ENCODE data around the gene UBE2D3.

DNA sequence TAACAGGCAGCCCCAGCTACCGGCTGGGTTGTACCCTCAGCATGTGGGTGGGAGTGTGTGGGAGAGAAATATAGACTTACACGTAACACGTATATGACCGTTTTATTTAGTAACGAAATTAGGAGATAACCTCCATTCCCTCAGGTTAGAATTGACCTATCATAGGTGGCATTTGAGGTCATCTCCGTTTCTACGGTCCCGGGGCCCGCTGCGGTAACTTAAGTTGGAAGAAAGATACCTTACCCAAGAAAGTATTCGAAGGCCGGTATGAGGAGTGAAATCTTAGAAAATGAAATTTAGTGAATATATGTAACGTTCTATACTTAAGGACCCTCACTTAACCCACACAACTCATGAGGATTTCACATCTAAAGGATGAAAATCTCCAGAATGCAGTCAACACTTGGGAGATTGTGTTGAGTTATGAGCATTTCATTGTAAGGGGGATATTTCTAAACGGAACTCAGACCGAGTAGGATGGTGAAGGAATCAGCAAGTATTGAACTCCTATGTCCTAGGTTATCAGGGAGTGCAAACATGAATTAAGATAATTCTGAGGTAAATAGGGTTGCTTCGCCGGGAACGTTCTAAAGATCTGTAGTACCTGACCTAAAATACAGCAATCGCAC, 42.3 kb upstream of the UBE2D3 start:
- TF ChIP-seq, protein P1, sequence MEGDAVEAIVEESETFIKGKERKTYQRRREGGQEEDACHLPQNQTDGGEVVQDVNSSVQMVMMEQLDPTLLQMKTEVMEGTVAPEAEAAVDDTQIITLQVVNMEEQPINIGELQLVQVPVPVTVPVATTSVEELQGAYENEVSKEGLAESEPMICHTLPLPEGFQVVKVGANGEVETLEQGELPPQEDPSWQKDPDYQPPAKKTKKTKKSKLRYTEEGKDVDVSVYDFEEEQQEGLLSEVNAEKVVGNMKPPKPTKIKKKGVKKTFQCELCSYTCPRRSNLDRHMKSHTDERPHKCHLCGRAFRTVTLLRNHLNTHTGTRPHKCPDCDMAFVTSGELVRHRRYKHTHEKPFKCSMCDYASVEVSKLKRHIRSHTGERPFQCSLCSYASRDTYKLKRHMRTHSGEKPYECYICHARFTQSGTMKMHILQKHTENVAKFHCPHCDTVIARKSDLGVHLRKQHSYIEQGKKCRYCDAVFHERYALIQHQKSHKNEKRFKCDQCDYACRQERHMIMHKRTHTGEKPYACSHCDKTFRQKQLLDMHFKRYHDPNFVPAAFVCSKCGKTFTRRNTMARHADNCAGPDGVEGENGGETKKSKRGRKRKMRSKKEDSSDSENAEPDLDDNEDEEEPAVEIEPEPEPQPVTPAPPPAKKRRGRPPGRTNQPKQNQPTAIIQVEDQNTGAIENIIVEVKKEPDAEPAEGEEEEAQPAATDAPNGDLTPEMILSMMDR (IDR thresholded peaks at IDR 0.05) = no peak
- TF ChIP-seq POLR2A (IDR thresholded peaks at IDR 0.05) = no peak
